Retinal pigment epithelial cell (primary cell): Measurements from ENCODE around the gene THSD7B.

Experiments
- DNase-seq: peaks from one replicate; pipeline ENCODE4 v3.0.0-alpha.2; 2010; ENCODE audit warnings: low read depth
- H3K4me3 ChIP-seq: 2 replicates; pipeline ENCODE4 v1.5.1; 2011; ENCODE audit warnings: mild to moderate bottlenecking, low read length, control low read depth, moderate library complexity
- TF ChIP-seq, protein P1 (sequence below): conservative IDR thresholded peaks from 2 replicates; pipeline ENCODE4 v1.5.1; 2011; ENCODE audit warnings: low read depth, low read length, control low read depth, inconsistent platforms

The THSD7B gene

GRCh38 chr2:137659616-137660015 lies 894.3 kb downstream of the THSD7B start:
- TF ChIP-seq, protein P1, sequence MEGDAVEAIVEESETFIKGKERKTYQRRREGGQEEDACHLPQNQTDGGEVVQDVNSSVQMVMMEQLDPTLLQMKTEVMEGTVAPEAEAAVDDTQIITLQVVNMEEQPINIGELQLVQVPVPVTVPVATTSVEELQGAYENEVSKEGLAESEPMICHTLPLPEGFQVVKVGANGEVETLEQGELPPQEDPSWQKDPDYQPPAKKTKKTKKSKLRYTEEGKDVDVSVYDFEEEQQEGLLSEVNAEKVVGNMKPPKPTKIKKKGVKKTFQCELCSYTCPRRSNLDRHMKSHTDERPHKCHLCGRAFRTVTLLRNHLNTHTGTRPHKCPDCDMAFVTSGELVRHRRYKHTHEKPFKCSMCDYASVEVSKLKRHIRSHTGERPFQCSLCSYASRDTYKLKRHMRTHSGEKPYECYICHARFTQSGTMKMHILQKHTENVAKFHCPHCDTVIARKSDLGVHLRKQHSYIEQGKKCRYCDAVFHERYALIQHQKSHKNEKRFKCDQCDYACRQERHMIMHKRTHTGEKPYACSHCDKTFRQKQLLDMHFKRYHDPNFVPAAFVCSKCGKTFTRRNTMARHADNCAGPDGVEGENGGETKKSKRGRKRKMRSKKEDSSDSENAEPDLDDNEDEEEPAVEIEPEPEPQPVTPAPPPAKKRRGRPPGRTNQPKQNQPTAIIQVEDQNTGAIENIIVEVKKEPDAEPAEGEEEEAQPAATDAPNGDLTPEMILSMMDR: peak; percentile 58
- H3K4me3 ChIP-seq: no peak overlapping the region
- DNase-seq: peak; percentile 47

DNA sequence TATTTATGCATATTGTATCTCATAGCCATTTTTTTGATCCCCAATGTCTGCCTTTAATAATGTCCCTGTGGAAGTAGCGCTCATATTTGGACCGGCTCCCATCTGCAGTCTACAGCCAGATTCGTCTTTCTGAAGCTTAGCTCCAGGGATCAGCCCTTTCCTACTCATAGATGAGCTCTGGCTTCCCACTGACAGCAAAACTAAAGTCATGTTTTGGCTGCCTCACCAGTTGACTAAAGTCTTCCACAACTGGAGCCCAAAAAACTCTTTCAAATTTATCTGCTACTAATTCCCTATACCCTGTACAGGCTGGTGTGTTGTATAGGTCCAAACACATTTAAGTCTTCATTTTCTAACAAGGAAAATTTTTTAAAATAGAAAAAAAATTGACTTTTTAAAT lies 904.8 kb downstream of the THSD7B start:
- no peak overlapping the region for H3K4me3 ChIP-seq
- no peak for DNase-seq
- TF ChIP-seq, protein P1: no peak

- TF ChIP-seq, protein P1: no peak
- DNase-seq: no peak
- no peak overlapping the region for H3K4me3 ChIP-seq
These were observed 907.7 kb downstream of the THSD7B start for GRCh38 chr2:137672989-137673552.

GRCh38 chr2:137674991-137675390 lies 909.6 kb downstream of the THSD7B start:
- H3K4me3 ChIP-seq: no peak overlapping the region
- TF ChIP-seq, protein P1: no peak
- DNase-seq: no peak

DNA sequence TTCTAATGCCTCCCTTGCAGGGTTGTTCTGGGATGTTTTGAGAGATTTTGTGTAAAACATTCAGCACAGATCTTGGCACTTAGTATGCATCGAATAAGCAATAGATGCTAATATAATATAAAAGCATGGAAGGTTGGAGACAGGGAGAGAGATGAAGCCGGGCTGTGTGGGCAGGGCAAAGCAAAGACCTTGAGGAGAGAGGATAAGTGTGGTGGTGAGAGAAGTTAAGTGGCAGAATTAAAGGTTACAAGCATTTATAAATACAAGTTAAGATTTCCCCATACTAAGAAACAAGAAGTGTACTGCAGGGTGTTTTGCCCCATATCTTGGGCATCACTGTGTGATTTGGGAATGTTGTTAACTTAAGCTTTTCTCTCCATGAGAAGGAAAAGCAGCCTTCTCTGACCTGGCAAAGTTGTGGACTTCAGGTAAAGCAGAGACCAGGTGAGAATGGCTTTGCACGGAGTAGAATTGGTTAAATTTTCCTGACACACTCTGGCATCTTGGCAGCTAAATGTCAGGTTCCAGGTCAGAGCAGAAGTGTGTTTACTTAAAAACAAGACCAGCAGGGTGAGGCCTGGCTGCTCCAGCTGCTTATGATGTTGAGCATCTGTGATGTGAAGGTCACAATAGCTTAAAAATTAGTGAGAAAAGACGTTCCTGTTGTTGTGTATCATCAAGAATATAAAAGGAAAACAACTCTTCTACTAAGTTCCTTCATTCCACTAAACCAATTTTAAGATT lies 910.4 kb downstream of the THSD7B start:
- DNase-seq: no peak
- TF ChIP-seq, protein P1: no peak
- H3K4me3 ChIP-seq: no peak overlapping the region

- TF ChIP-seq, protein P1: no peak
- no peak overlapping the region for H3K4me3 ChIP-seq
- no peak for DNase-seq
These were observed 911.0 kb downstream of the THSD7B start for GRCh38 chr2:137676346-137676745.

GRCh38 chr2:137677466-137677865 lies 912.1 kb downstream of the THSD7B start:
- H3K4me3 ChIP-seq: no peak overlapping the region
- DNase-seq: no peak
- TF ChIP-seq, protein P1: peak; percentile 16
